GM18909 (cell line): ENCODE data around the gene BOD1.
"Not testable (repeated sequence)": the region's sequence is repeated elsewhere in the genome, so short reads cannot be mapped to it uniquely, and the experiment has no call there.

ENCODE experiments used
- ATAC-seq: cut with Tn5 transposase; IDR thresholded peaks from one replicate; pipeline ENCODE4 v1.9.1; 2021; ENCODE audit warnings: mild to moderate bottlenecking; ENCODE audit not compliant: unreplicated experiment, poor library complexity

The BOD1 gene

DNA sequence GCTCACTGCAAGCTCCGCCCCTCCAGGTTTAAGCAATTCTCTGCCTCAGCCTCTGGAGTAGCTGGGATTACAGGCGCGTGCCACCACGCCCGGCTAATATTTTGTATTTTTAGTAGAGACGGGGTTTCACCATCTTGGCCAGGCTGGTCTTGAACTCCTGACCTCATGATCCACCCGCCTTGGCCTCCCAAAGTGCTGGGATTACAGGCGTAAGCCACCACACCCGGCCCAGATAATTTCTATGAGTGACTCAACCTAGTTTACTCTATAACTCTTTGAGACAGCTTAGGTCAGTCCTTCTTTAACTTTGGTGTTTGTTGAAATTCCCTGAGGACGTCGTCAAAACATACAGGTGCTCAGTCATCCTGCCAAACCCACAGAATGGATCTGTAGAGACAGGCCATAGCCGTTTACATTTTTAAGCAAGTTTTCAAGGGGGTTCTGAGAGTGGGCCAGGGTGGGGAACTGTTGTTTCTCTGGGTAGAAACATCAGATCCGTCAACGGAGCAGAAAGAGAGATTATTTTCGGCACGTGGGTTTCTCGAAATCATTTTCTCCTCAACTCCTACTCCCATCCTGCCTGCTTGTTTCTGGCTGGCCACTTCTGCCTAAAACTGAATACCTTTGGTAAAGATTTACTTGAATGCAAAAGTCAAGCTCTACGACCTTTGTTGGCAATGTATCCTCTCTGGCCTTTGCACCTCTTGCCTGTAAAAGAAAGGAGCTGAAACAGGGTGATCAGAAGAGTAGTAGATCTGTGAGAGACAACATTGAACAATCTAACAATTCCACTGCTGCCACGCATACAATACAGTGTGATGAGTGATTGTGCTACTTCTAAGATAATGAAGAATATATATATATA lies 6.0 kb upstream of the BOD1 start:
- no peak for ATAC-seq

DNA sequence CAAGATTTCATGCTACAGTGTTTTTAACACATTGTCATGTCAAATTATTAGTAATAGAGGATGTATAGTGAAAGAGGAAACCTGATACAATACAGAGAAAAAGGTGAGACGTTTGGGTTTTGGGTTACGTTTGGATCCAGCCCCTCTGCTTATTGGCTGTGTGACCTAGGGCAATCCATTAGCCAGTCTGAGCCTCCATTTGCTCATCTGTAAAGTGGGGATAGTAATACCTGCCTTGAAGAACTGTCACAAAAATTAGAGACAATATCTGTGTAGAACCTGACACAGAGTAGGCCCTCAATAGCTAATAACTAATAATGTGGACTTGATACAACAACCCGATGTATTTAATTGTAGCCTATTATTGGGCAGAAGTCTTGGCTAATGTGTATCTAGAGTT lies 4.3 kb upstream of the BOD1 start:
- ATAC-seq = no peak

DNA sequence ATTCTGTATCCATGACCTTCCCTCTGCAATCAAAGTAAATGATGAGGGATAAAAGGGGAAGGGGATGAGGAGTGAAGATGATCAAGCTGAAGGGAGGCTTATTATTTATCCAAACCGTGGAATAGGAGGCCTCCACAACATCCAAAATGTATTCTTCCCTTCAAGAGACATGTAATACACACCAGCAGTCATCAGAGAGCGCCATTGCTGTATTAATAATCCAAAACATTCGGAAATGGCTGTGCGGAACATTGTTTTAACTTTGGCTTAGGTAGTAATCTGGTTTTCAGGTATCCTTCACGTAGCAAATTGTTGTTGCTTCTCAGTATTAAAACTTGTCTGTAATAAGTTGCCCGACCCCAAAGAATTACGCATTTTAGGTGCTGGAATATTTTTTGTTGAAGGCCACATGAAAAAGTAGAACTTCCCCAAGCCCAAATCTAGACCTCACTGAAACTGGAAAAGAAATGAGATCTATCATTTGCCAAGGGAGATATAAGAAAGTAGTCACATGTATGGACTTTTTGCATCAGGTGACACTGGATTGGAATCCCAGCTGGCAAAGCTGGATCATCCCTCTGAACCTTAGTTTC lies 2.6 kb upstream of the BOD1 start:
- ATAC-seq = no peak

DNA sequence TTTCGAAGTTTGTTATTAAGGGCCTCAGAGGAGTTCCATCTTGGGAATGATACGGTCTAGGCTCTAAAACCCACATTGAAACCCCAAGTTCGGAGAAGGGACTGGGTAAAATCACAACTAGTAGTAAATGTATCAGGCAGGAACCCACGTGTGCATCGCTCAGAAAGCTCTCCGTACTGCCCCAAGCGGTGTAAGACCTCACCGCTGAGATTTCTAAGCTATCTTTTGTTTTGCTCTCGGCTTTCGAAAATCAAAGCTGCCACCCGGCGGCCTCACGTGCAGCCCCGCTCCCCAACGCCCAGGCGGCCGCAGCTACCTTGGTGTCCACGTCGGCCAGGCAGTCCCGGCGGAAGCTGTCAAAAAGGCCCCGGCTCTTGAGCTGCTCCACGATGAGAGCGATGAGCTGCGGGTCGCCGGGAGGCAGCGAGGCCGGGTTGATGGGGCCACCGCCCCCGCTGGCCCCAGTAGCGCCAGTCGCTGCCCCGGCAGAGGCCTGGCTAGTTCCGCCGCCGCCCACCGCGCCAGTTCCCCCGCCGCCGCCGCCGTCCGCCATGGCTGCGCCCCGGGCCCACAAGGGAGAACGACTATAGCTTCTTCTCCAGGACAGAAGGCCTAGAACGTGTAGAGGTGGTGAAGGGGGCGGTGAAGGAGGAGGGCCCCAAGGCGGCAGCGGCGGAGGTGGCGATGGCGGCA lies 420 bp downstream of the BOD1 start:
- ATAC-seq = peak; percentile 59

DNA sequence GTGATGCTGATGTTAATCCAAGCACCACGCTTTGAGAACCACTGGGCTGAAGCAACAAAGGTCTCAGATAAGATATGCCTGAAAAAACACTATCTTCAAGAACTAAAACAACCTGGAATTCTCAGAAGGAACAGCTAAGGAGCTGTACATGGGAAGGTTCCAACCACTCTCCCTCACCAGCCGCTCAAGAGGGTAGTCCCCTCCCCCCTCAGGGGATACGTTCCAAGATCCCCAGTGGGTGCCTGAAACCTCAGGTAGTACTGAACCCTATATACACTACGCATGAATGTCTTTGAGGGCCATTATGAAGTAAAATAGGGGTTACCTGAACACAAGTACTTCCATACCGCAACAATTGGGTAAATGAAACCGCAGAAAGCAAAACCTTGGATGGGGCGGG lies 1.9 kb downstream of the BOD1 start:
- ATAC-seq = no peak

- no peak for ATAC-seq
Measured at GRCh38 chr5:173613433-173614159, 2.9 kb downstream of the BOD1 start.

GRCh38 chr5:173612948-173613347 lies 3.5 kb downstream of the BOD1 start:
- ATAC-seq = no peak

GRCh38 chr5:173611706-173612105 lies 4.7 kb downstream of the BOD1 start:
- ATAC-seq = no peak

- ATAC-seq = no peak
Measured at GRCh38 chr5:173604141-173604540, 12.3 kb downstream of the BOD1 start.

- ATAC-seq = no peak
Measured at GRCh38 chr5:173602423-173602822, 14.0 kb downstream of the BOD1 start.

DNA sequence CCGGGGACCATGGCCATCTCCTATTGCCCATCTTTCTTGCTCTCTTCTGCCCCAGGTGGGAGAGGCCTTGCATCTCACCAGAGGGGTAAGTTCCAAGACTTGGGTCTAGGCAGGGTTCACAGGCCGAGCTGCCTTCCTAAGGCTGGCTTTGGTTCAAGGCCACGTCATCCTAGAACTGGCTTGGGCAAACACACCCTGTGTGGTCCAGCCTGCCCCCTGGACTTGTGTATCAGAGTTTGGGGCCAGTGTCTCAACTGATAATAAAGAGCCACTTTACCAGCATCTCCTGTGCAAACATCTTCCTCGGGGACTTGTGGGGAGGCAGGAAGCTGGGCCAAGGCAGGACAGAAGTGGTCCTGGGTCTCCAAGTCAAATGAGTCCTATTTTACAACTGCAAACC lies 17.8 kb downstream of the BOD1 start:
- no peak for ATAC-seq

- ATAC-seq = no peak
Measured at GRCh38 chr5:173597304-173597703, 19.1 kb downstream of the BOD1 start.

- no peak for ATAC-seq
Measured at GRCh38 chr5:173595841-173596240, 20.6 kb downstream of the BOD1 start.

GRCh38 chr5:173594061-173594460 lies 22.4 kb downstream of the BOD1 start:
- ATAC-seq = no peak

- ATAC-seq = no peak
Measured at GRCh38 chr5:173592050-173592669, 24.3 kb downstream of the BOD1 start.

- ATAC-seq = no peak
Measured at GRCh38 chr5:173591056-173591514, 25.4 kb downstream of the BOD1 start.

DNA sequence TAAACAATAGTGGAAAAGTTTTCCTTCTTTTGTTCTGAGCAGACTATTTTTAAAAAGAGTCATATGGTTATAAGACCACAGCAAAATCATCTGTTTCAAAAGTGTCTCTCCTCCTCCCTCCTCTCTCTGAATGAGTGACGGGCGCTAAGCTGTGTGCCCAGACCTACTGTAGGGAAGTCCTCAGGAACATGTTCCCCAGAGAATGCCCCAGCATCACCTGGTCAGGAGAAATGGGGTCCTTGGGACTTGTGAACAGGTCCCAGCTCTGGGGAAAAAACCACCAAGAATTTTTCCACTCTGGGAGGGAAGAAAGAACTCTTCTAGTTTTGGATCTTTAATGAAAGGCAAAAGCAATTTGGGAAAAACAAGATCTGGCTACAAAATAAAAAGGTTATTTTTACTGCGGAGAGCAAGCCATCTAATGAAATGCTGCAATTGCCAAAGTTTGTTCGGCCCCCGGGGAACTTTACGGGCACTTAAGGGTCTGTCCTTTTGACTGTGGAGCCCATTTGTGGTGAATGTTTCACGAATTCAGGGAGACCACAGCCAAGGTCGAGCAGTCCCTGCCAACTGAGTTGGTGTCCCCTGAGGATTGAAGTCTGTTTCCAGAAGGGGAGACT lies 25.9 kb downstream of the BOD1 start:
- no peak for ATAC-seq

- not testable (repeated sequence) for ATAC-seq
Measured at GRCh38 chr5:173586133-173586532, 30.3 kb downstream of the BOD1 start.

GRCh38 chr5:173583346-173583745 lies 33.1 kb downstream of the BOD1 start:
- no peak for ATAC-seq
